ENCODE measurements around the gene DPH7.
"Not testable (repeated sequence)": the region's sequence is repeated elsewhere in the genome, so short reads cannot be mapped to it uniquely, and the experiment has no call there.

DPH7 gene

GRCh38 chr9:137516144-137516917 lies 62.4 kb downstream of the DPH7 start:
- no peak for DNase-seq (ENCODE audit: low spot score)

GRCh38 chr9:137515338-137515724 lies 63.4 kb downstream of the DPH7 start:
- DNase-seq (ENCODE audit: low spot score) = no peak

GRCh38 chr9:137514691-137515337 lies 63.9 kb downstream of the DPH7 start:
- no peak for DNase-seq (ENCODE audit: low spot score)

GRCh38 chr9:137513801-137514570 lies 64.7 kb downstream of the DPH7 start:
- not testable (repeated sequence) for DNase-seq (ENCODE audit: low spot score)

GRCh38 chr9:137513136-137513535 lies 65.6 kb downstream of the DPH7 start:
- DNase-seq (ENCODE audit: low spot score) = not testable (repeated sequence)

- DNase-seq (ENCODE audit: low spot score) = no peak
Measured at GRCh38 chr9:137511758-137512463, 66.8 kb downstream of the DPH7 start.

GRCh38 chr9:137511126-137511525 lies 67.6 kb downstream of the DPH7 start:
- not testable (repeated sequence) for DNase-seq (ENCODE audit: low spot score)

- no peak for DNase-seq (ENCODE audit: low spot score)
Measured at GRCh38 chr9:137509198-137509597, 69.5 kb downstream of the DPH7 start.

GRCh38 chr9:137506702-137507171 lies 72.0 kb downstream of the DPH7 start:
- no peak for DNase-seq (ENCODE audit: low spot score)

GRCh38 chr9:137506274-137506673 lies 72.5 kb downstream of the DPH7 start:
- no peak for DNase-seq (ENCODE audit: low spot score)

- DNase-seq (ENCODE audit: low spot score) = no peak
Measured at GRCh38 chr9:137505421-137506140, 73.1 kb downstream of the DPH7 start.
